Breast epithelium (tissue), 4 donors: ENCODE data around the gene PARP12. TPM values are rescaled to one million over a fixed set of nuclear protein-coding genes. Genes with fewer than 3 reads are reported as not detected.

Experiments used
- DNase-seq, 2 donors: peaks; one replicate each; pipeline ENCODE4 v3.0.0-alpha.2; 2019; ENCODE audit warnings: low spot score in 2 of 2
- H3K27ac ChIP-seq, 2 donors: fragments of 200-600 bp; sonication (generic) in 1 of 2; one replicate each; pipeline ENCODE4 v1.5.1; 2016 to 2019; ENCODE audit warnings: mild to moderate bottlenecking in 1 of 2
- H3K27me3 ChIP-seq, 2 donors: fragments of 200-600 bp; sonication (generic) in 1 of 2; one replicate each; pipeline versions ENCODE4 v1.5.1 to v1.6.0; 2017 to 2019; ENCODE audit warnings: control low read depth in 1 of 2, mild to moderate bottlenecking in 1 of 2
- H3K36me3 ChIP-seq: fragments of 200-600 bp; one replicate; pipeline ENCODE4 v1.5.1; 2019
- H3K4me1 ChIP-seq, 2 donors: fragments of 200-600 bp; sonication (generic); one replicate each; pipeline ENCODE4 v1.5.1; 2016 to 2019; ENCODE audit warnings: control low read depth in 1 of 2
- H3K4me3 ChIP-seq, 3 donors: fragments of 200-600 bp; sonication (generic); 1 replicate in 2 of 3; 2 replicates in 1 of 3; pipeline ENCODE4 v1.5.1; 2016 to 2019; ENCODE audit warnings: mild to moderate bottlenecking in 3 of 3, moderate library complexity in 2 of 3
- H3K9me3 ChIP-seq, 2 donors: fragments of 200-600 bp; sonication (generic) in 1 of 2; one replicate each; pipeline ENCODE4 v1.5.1; 2016 to 2019; ENCODE audit warnings: control low read depth in 1 of 2
- POLR2A ChIP-seq: fragments of 450-650 bp; IDR thresholded peaks from one replicate; pipeline ENCODE4 v1.6.1; 2016; ENCODE audit warnings: antibody characterized with exemption, mild to moderate bottlenecking, moderate library complexity
- POLR2AphosphoS5 ChIP-seq, 3 donors: sonication (generic); formaldehyde crosslinking; IDR thresholded peaks; one replicate each; pipeline ENCODE4 v1.6.1; 2017; ENCODE audit warnings: antibody characterized with exemption in 3 of 3
- intact Hi-C: fragments of 100-400 bp; cut with DNase I; formaldehyde crosslinking; loops from one replicate; pipeline ENCODE4 v1.15.1; 2023; ENCODE audit warnings: low total_unique reads
- total RNA-seq, 3 donors: library from RNA; depleted of rRNA; stranded (reverse); fragments of >200 nt; gene quantifications; one replicate each; pipeline ENCODE4 v1.1.0, GENCODE V29; 2016
- TF ChIP-seq, protein P1 (sequence below), 3 donors: fragments of 450-650 bp; IDR thresholded peaks; one replicate each; pipeline ENCODE4 v1.5.1; 2016 to 2017; ENCODE audit warnings: antibody characterized with exemption in 3 of 3, mild to moderate bottlenecking in 3 of 3, moderate library complexity in 3 of 3

Gene PARP12
- total RNA-seq, 3 donors from 2014 or later: 24.8 to 44.9 (median 40.6) TPM

- DNase-seq: no peak
- no peaks in the 10 kb centered on the region for H3K4me1 ChIP-seq
- H3K4me3 ChIP-seq: no peak overlapping the region
- peaks cover 8 to 22% of the 10 kb centered on the region in 2 donors for H3K9me3 ChIP-seq
- intact Hi-C loops: no loop called here
- H3K36me3 ChIP-seq: no peaks in the 10 kb centered on the region
- H3K27ac ChIP-seq: no peak overlapping the region
- TF ChIP-seq, protein P1, sequence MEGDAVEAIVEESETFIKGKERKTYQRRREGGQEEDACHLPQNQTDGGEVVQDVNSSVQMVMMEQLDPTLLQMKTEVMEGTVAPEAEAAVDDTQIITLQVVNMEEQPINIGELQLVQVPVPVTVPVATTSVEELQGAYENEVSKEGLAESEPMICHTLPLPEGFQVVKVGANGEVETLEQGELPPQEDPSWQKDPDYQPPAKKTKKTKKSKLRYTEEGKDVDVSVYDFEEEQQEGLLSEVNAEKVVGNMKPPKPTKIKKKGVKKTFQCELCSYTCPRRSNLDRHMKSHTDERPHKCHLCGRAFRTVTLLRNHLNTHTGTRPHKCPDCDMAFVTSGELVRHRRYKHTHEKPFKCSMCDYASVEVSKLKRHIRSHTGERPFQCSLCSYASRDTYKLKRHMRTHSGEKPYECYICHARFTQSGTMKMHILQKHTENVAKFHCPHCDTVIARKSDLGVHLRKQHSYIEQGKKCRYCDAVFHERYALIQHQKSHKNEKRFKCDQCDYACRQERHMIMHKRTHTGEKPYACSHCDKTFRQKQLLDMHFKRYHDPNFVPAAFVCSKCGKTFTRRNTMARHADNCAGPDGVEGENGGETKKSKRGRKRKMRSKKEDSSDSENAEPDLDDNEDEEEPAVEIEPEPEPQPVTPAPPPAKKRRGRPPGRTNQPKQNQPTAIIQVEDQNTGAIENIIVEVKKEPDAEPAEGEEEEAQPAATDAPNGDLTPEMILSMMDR (IDR thresholded peaks at IDR 0.05): no peak
- no peak for TF ChIP-seq POLR2AphosphoS5 (IDR thresholded peaks at IDR 0.05)
- no peak for TF ChIP-seq POLR2A
- no peaks in the 10 kb centered on the region for H3K27me3 ChIP-seq
Observed at GRCh38 chr7:140068033-140068432, 5.3 kb upstream of the PARP12 start.

- TF ChIP-seq, protein P1 (IDR thresholded peaks at IDR 0.05): no peak
- no peak for TF ChIP-seq POLR2AphosphoS5 (IDR thresholded peaks at IDR 0.05)
- TF ChIP-seq POLR2A: no peak
- no peak for DNase-seq
- H3K27ac ChIP-seq: no peak overlapping the region
Observed at GRCh38 chr7:140067052-140067451, 4.3 kb upstream of the PARP12 start.

GRCh38 chr7:140062118-140062527 lies 628 bp downstream of the PARP12 start:
- Histone ChIP-seq H3K4me3 (peak overlapping the region; percentile 57 to 91 (median 83)), H3K9me3 (peaks cover under 1 to 10% of the 10 kb centered on the region in 2 donors), H3K36me3 (no peaks in the 10 kb centered on the region), H3K4me1 (no peaks in the 10 kb centered on the region), H3K27me3 (no peaks in the 10 kb centered on the region), H3K27ac (peak overlapping the region; percentile 94 to 95)
- no peak for DNase-seq
- no peak for TF ChIP-seq POLR2AphosphoS5 (IDR thresholded peaks at IDR 0.05)
- TF ChIP-seq, protein P1 (IDR thresholded peaks at IDR 0.05): no peak
- TF ChIP-seq POLR2A: no peak
- intact Hi-C loops: no loop called here

More at GRCh38 chr7:140067052-140067451, 4.3 kb upstream of the PARP12 start:
- Histone ChIP-seq H3K9me3 (peaks cover 8 to 22% of the 10 kb centered on the region in 2 donors), H3K4me1 (no peaks in the 10 kb centered on the region), H3K4me3 (no peak overlapping the region), H3K36me3 (no peaks in the 10 kb centered on the region), H3K27me3 (no peaks in the 10 kb centered on the region)
- intact Hi-C loops: no loop called here

- intact Hi-C loops: no loop called here
Observed at GRCh38 chr7:140061607-140061930, 1.2 kb downstream of the PARP12 start.

DNA sequence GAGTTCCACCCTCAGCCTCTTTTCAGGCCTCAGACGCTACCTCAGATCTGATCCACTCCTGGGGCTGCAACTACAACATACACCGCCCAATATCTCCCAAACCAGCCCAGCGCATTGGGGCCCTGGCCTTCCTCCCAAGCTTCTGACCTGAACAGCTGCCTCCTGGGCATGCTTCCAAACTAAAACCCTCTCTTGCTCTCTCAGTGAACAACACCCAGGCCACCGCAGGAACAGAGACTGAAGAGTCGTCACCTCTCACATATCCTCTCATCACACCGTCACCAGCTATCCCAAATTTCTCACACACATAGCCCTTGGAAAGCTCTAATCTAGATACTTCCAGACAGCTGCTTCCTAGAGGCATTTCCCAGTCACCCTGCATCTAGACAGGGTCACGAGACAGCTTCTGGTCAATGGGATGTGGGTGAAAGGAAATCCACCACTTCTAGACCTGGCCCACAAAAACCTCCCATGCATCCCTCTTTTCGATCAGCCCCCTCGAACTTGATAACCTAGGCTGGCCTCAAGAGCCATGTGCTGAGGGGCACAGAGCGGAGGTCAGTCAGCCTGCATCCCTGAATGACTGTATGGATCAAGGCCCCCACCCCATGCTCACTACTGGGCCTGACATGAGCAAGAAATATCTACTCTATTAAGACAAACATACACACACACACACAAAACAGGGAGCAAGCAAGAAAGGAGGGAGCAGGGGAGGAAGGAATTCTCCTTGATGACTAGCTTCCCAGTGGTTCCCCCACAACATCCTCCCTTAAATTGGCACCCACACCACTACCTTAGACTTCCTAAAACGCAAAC lies 1.8 kb downstream of the PARP12 start:
- Histone ChIP-seq H3K27me3 (no peaks in the 10 kb centered on the region), H3K4me1 (no peaks in the 10 kb centered on the region), H3K9me3 (no peaks in the 10 kb centered on the region), H3K27ac (peak overlapping the region; percentile 94 to 95), H3K4me3 (peak overlapping the region in 2 of 3 donors; percentile 83 to 91), H3K36me3 (no peaks in the 10 kb centered on the region)
- DNase-seq: no peak
- TF ChIP-seq, protein P1 (IDR thresholded peaks at IDR 0.05): no peak
- TF ChIP-seq POLR2AphosphoS5 (IDR thresholded peaks at IDR 0.05): no peak
- no peak for TF ChIP-seq POLR2A
- intact Hi-C loops: no loop called here

More at GRCh38 chr7:140061607-140061930, 1.2 kb downstream of the PARP12 start:
- H3K9me3 ChIP-seq: peaks cover 0 to 4% of the 10 kb centered on the region in 2 donors
- no peaks in the 10 kb centered on the region for H3K36me3 ChIP-seq
- H3K4me1 ChIP-seq: no peaks in the 10 kb centered on the region
- peak overlapping the region; percentile 57 to 91 (median 83) for H3K4me3 ChIP-seq
- peak overlapping the region; percentile 94 to 95 for H3K27ac ChIP-seq
- no peaks in the 10 kb centered on the region for H3K27me3 ChIP-seq
- DNase-seq: no peak
- no peak for TF ChIP-seq POLR2AphosphoS5 (IDR thresholded peaks at IDR 0.05)
- TF ChIP-seq, protein P1 (IDR thresholded peaks at IDR 0.05): no peak
- no peak for TF ChIP-seq POLR2A
